Measurements from ENCODE around the gene TMEM18.

TMEM18 gene

GRCh38 chr2:717661-718060 is 40.5 kb upstream of the TMEM18 start:
- POLR2A ChIA-PET, result no interaction called here
- no peak for TF ChIP-seq ZNF221 (tag by site-specific recombination; IDR thresholded peaks at IDR 0.05; ENCODE audit: borderline replicate concordance)
- no peak for TF ChIP-seq PRDM2 (tag by site-specific recombination; IDR thresholded peaks at IDR 0.05; ENCODE audit: borderline replicate concordance)
- no peak for TF ChIP-seq YY2 (tag by site-specific recombination; IDR thresholded peaks at IDR 0.05)
- TF ChIP-seq ZNF513 (tag by site-specific recombination; IDR thresholded peaks at IDR 0.05), result no peak
- TF ChIP-seq REPIN1 (tag by site-specific recombination; IDR thresholded peaks at IDR 0.05; ENCODE audit: low read depth), result no peak
- TF ChIP-seq ZBTB1 (tag by site-specific recombination; IDR thresholded peaks at IDR 0.05), result no peak
- no peak for TF ChIP-seq ZNF768 (tag by site-specific recombination; IDR thresholded peaks at IDR 0.05)
- no peak for TF ChIP-seq ZBTB48 (tag by site-specific recombination; IDR thresholded peaks at IDR 0.05)
- TF ChIP-seq ZNF202 (tag by site-specific recombination; IDR thresholded peaks at IDR 0.05; ENCODE audit: borderline replicate concordance), result no peak
- TF ChIP-seq ZBTB8A (tag by site-specific recombination; IDR thresholded peaks at IDR 0.05), result no peak
- TF ChIP-seq ZNF37A (tag by site-specific recombination; IDR thresholded peaks at IDR 0.05), result no peak
- no peak for TF ChIP-seq ZBTB21 (tag by site-specific recombination; IDR thresholded peaks at IDR 0.05)
- no peak for TF ChIP-seq ZNF561 (tag by site-specific recombination; IDR thresholded peaks at IDR 0.05; ENCODE audit: borderline replicate concordance)
- TF ChIP-seq GLIS2 (tag by site-specific recombination; IDR thresholded peaks at IDR 0.05), result no peak
- no peak for TF ChIP-seq HOXA7 (CRISPR knock-in tag; IDR thresholded peaks at IDR 0.05; ENCODE audit: borderline replicate concordance)
- no peak for TF ChIP-seq SALL2 (tag by site-specific recombination; IDR thresholded peaks at IDR 0.05; ENCODE audit: borderline replicate concordance)
- TF ChIP-seq ZNF146 (tag by site-specific recombination; IDR thresholded peaks at IDR 0.05), result no peak
- no peak for TF ChIP-seq ZNF449 (tag by site-specific recombination; IDR thresholded peaks at IDR 0.05)
- TF ChIP-seq ZNF391 (tag by site-specific recombination; IDR thresholded peaks at IDR 0.05; ENCODE audit: borderline replicate concordance, low read depth), result no peak
- CTCF ChIA-PET, result no interaction called here
- Histone ChIP-seq H3K36me3 (ENCODE audit: control insufficient read depth in 2 of 2, insufficient read depth in 1 of 2, low read length in 2 of 2) (no peaks in the 10 kb centered on the region), H3K9me3 (ENCODE audit: control insufficient read depth, insufficient read depth, low read depth, low read length) (no peaks in the 10 kb centered on the region), H3K4me3 (ENCODE audit: low read depth, low read length) (no peak overlapping the region), H3K27ac (ENCODE audit: extremely low read depth, low read depth, low read length) (no peak overlapping the region), H3K4me1 (ENCODE audit: control insufficient read depth, insufficient read depth, low read length) (no peaks in the 10 kb centered on the region)

All from HEK293 (cell line).